Natural killer cell (primary cell): ENCODE results near the gene RPS24. TPM values are rescaled to one million over a fixed set of nuclear protein-coding genes. Genes with fewer than 3 reads are reported as not detected.

Experiments used
- ATAC-seq, 3 donors: fragments of 150-1000 bp in 2 of 3; fragments of 200-7000 bp in 1 of 3; cut with Tn5 transposase; 1 replicate in 1 of 3; 2 replicates in 2 of 3; pipeline ENCODE4 v1.10.0; 2021; ENCODE audit warnings: mild to moderate bottlenecking in 2 of 3, moderate library complexity in 2 of 3
- DNase-seq, 2 donors: peaks; one replicate each; pipeline versions ENCODE4 v3.0.0 to v3.0.0-alpha.2; 2013 to 2021; ENCODE audit warnings: mixed read lengths in 1 of 2
- H3K27ac ChIP-seq: one replicate; pipeline ENCODE4 v1.5.1; 2013; ENCODE audit warnings: mild to moderate bottlenecking, low read length
- H3K27me3 ChIP-seq: one replicate; pipeline ENCODE4 v1.6.1; 2013; ENCODE audit warnings: low read length; ENCODE audit not compliant: control insufficient read depth, insufficient read depth
- H3K36me3 ChIP-seq: one replicate; pipeline ENCODE4 v1.6.1; 2013; ENCODE audit warnings: low read length; ENCODE audit not compliant: control insufficient read depth, insufficient read depth
- H3K4me1 ChIP-seq: one replicate; pipeline ENCODE4 v1.6.1; 2013; ENCODE audit warnings: low read length; ENCODE audit not compliant: control insufficient read depth, insufficient read depth
- H3K4me3 ChIP-seq: one replicate; pipeline ENCODE4 v1.5.1; 2013; ENCODE audit warnings: low read length
- H3K9me3 ChIP-seq: one replicate; pipeline ENCODE4 v1.6.1; 2013; ENCODE audit warnings: low read length; ENCODE audit not compliant: control insufficient read depth, insufficient read depth
- H3K27ac Mint-ChIP-seq, 2 donors: one replicate each; pipeline ENCODE4 v1.8.0; 2022; ENCODE audit warnings: mild to moderate bottlenecking in 2 of 2, mixed read lengths in 2 of 2, moderate library complexity in 1 of 2
- H3K27me3 Mint-ChIP-seq, 2 donors: one replicate each; pipeline ENCODE4 v1.8.0; 2022; ENCODE audit warnings: low read depth in 2 of 2, mixed read lengths in 2 of 2
- H3K36me3 Mint-ChIP-seq: one replicate; pipeline ENCODE4 v1.8.0; 2022; ENCODE audit warnings: mixed read lengths
- H3K4me1 Mint-ChIP-seq, 2 donors: one replicate each; pipeline ENCODE4 v1.8.0; 2022; ENCODE audit warnings: mixed read lengths in 2 of 2
- H3K4me3 Mint-ChIP-seq: one replicate; pipeline ENCODE4 v1.8.0; 2022; ENCODE audit warnings: mild to moderate bottlenecking, moderate library complexity, mixed read lengths
- H3K9me3 Mint-ChIP-seq, 2 donors: one replicate each; pipeline ENCODE4 v1.8.0; 2022; ENCODE audit warnings: mixed read lengths in 2 of 2
- CTCF ChIP-seq: fragments of 200-600 bp; IDR thresholded peaks from one replicate; pipeline ENCODE4 v1.8.0; 2022; ENCODE audit warnings: antibody characterized with exemption
- WGBS: methylation state at CpG from one replicate; pipeline ENCODE4 v1.1.7; 2013; ENCODE audit warnings: missing lambda C conversion rate; ENCODE audit not compliant: insufficient coverage; 5-methylcytosine and 5-hydroxymethylcytosine counted together
- intact Hi-C: fragments of 100-400 bp; cut with micrococcal nuclease; formaldehyde crosslinking; loops from one replicate; pipeline ENCODE4 v1.14.2; 2022
- total RNA-seq, 4 donors: library from RNA; stranded (reverse); fragments of 120-200 nt in 1 of 4; gene quantifications; one replicate each; pipeline versions ENCODE4 v1.2.3 to v1.2.4, GENCODE V29; 2013 to 2022

The RPS24 gene
- total RNA-seq, 3 donors from 2014 or later (not counting 1 experiment from before 2014, with no cell fraction given) = 887 to 1,039 (median 981) TPM

GRCh38 chr10:78042058-78042751 is 8.5 kb downstream of the RPS24 start:
- H3K4me3 ChIP-seq = no peak overlapping the region
- 96% methylated on average over 2 of the region's 2 CpGs for WGBS
- no peaks in the 10 kb centered on the region for H3K9me3 Mint-ChIP-seq
- H3K4me3 Mint-ChIP-seq = no peak overlapping the region
- peak overlapping the region; percentile 22 to 55 for H3K27ac Mint-ChIP-seq
- H3K27me3 ChIP-seq = no peaks in the 10 kb centered on the region
- H3K4me1 Mint-ChIP-seq = peaks cover 41 to 44% of the 10 kb centered on the region in 2 donors
- H3K27ac ChIP-seq = no peak overlapping the region
- ATAC-seq (no peak), DNase-seq (no peak)
- TF ChIP-seq CTCF = no peak
- H3K4me1 ChIP-seq = peaks cover 3% of the 10 kb centered on the region
- intact Hi-C loops = loop anchor here (10.0 kb wide), 1 partner anchor 393 kb away; no protein-coding TSS in a partner anchor
- peaks cover 54% of the 10 kb centered on the region for H3K36me3 ChIP-seq
- peaks cover 11% of the 10 kb centered on the region for H3K36me3 Mint-ChIP-seq
- no peaks in the 10 kb centered on the region for H3K27me3 Mint-ChIP-seq
- no peaks in the 10 kb centered on the region for H3K9me3 ChIP-seq

- Mint-ChIP-seq H3K4me1 (peaks cover 41 to 44% of the 10 kb centered on the region in 2 donors), H3K4me3 (no peak overlapping the region), H3K27ac (peak overlapping the region in 1 of 2 donors; percentile 21), H3K27me3 (no peaks in the 10 kb centered on the region), H3K36me3 (peaks cover 11% of the 10 kb centered on the region), H3K9me3 (no peaks in the 10 kb centered on the region)
- no peak for DNase-seq
- H3K4me3 ChIP-seq = no peak overlapping the region
- H3K9me3 ChIP-seq = no peaks in the 10 kb centered on the region
- WGBS = 92% methylated on average over 6 of the region's 6 CpGs
- peaks cover 8% of the 10 kb centered on the region for H3K4me1 ChIP-seq
- H3K27me3 ChIP-seq = no peaks in the 10 kb centered on the region
- no peak overlapping the region for H3K27ac ChIP-seq
- no peak for TF ChIP-seq CTCF
- intact Hi-C loops = loop anchor here (10.0 kb wide), 1 partner anchor 392 kb away; no protein-coding TSS in a partner anchor
- peaks cover 50% of the 10 kb centered on the region for H3K36me3 ChIP-seq
- no peak for ATAC-seq
Measured at GRCh38 chr10:78042752-78043104, 9.1 kb downstream of the RPS24 start.

- H3K4me1 ChIP-seq = peaks cover 8% of the 10 kb centered on the region
- H3K27ac Mint-ChIP-seq = peak overlapping the region in 1 of 2 donors; percentile 20
- ATAC-seq (no peak), DNase-seq (no peak)
- peaks cover 38 to 41% of the 10 kb centered on the region in 2 donors for H3K4me1 Mint-ChIP-seq
- H3K9me3 Mint-ChIP-seq = no peaks in the 10 kb centered on the region
- peaks cover 11% of the 10 kb centered on the region for H3K36me3 Mint-ChIP-seq
- no peaks in the 10 kb centered on the region for H3K9me3 ChIP-seq
- H3K4me3 Mint-ChIP-seq = no peak overlapping the region
- intact Hi-C loops = loop anchor here (10.0 kb wide), 1 partner anchor 391 kb away; no protein-coding TSS in a partner anchor
- no peak for TF ChIP-seq CTCF
- no peaks in the 10 kb centered on the region for H3K27me3 Mint-ChIP-seq
- H3K27me3 ChIP-seq = no peaks in the 10 kb centered on the region
- no peak overlapping the region for H3K4me3 ChIP-seq
- H3K36me3 ChIP-seq = peaks cover 37% of the 10 kb centered on the region
- no peak overlapping the region for H3K27ac ChIP-seq
Measured at GRCh38 chr10:78044179-78044578, 10.5 kb downstream of the RPS24 start.
